Smooth muscle cell (in vitro differentiated cells): ENCODE data around the gene IL13. TPM values are rescaled to one million over a fixed set of nuclear protein-coding genes. Genes with fewer than 3 reads are reported as not detected.

ENCODE experiments used
- DNase-seq: peaks from one replicate; lab custom pipeline; 2025; ENCODE audit not compliant: unreplicated experiment; lab: John Stamatoyannopoulos, UW
- H2AFZ ChIP-seq: fragments of 200-600 bp; sonication (generic); 2 replicates; pipeline ENCODE4 v1.6.0; 2016; ENCODE audit warnings: antibody characterized with exemption, low read depth, mild to moderate bottlenecking
- H3F3A ChIP-seq: fragments of 200-600 bp; sonication (generic); 2 replicates; pipeline ENCODE4 v1.6.0; 2017; ENCODE audit warnings: antibody characterized with exemption, low read depth
- H3K27ac ChIP-seq: fragments of 200-600 bp; sonication (generic); 2 replicates; pipeline ENCODE4 v1.5.1; 2016; ENCODE audit warnings: low read depth, mild to moderate bottlenecking
- H3K27me3 ChIP-seq: fragments of 200-600 bp; sonication (generic); 2 replicates; pipeline ENCODE4 v1.6.1; 2016; ENCODE audit warnings: low read depth, mild to moderate bottlenecking
- H3K36me3 ChIP-seq: fragments of 200-600 bp; sonication (generic); 2 replicates; pipeline ENCODE4 v1.5.1; 2016; ENCODE audit warnings: low read depth
- H3K4me1 ChIP-seq: fragments of 200-600 bp; sonication (generic); 2 replicates; pipeline ENCODE4 v1.5.1; 2016; ENCODE audit warnings: low read depth
- H3K4me2 ChIP-seq: fragments of 200-600 bp; sonication (generic); 2 replicates; pipeline ENCODE4 v1.6.0; 2016; ENCODE audit warnings: mild to moderate bottlenecking
- H3K4me3 ChIP-seq: fragments of 200-600 bp; sonication (generic); 2 replicates; pipeline ENCODE4 v1.5.1; 2016; ENCODE audit warnings: mild to moderate bottlenecking
- H3K79me2 ChIP-seq: fragments of 200-600 bp; sonication (generic); 2 replicates; pipeline ENCODE4 v1.6.0; 2016; ENCODE audit warnings: low read depth, mild to moderate bottlenecking
- H3K9ac ChIP-seq: fragments of 200-600 bp; sonication (generic); 2 replicates; pipeline ENCODE4 v1.6.0; 2016; ENCODE audit warnings: low read depth
- H3K9me3 ChIP-seq: fragments of 200-600 bp; sonication (generic); replicated peaks from 2 replicates; pipeline ENCODE4 v1.5.1; 2016; ENCODE audit warnings: low read depth
- H4K20me1 ChIP-seq: fragments of 200-600 bp; sonication (generic); 2 replicates; pipeline ENCODE4 v1.6.0; 2016; ENCODE audit warnings: low read depth
- WGBS: methylation state at CpG from one replicate; pipeline ENCODE4 v1.1.7; 2016; ENCODE audit warnings: low lambda C conversion rate; 5-methylcytosine and 5-hydroxymethylcytosine counted together
- polyA plus RNA-seq: library from polyadenylated mRNA; unstranded; fragments of >200 nt; fragmentation: Nextera tagmentation; extraction: Ambion mirVana; gene quantifications from 2 replicates; pipeline ENCODE4 v1.2.1, GENCODE V29; 2016
- total RNA-seq: library from RNA; depleted of rRNA; stranded (reverse); fragments of >200 nt; gene quantifications from 2 replicates; pipeline ENCODE4 v1.2.3, GENCODE V29; 2014
- TF ChIP-seq, protein P1 (sequence below): fragments of 200-600 bp; sonication (generic); IDR thresholded peaks from 2 replicates; pipeline ENCODE4 v1.5.1; 2017; ENCODE audit warnings: borderline replicate concordance, mild to moderate bottlenecking, antibody characterized with exemption; ENCODE audit not compliant: insufficient read depth, poor library complexity, severe bottlenecking

The IL13 gene
- total and polyA plus RNA-seq, 2 experiments from 2014 or later, result 0.18 TPM; not detected in 1

DNA sequence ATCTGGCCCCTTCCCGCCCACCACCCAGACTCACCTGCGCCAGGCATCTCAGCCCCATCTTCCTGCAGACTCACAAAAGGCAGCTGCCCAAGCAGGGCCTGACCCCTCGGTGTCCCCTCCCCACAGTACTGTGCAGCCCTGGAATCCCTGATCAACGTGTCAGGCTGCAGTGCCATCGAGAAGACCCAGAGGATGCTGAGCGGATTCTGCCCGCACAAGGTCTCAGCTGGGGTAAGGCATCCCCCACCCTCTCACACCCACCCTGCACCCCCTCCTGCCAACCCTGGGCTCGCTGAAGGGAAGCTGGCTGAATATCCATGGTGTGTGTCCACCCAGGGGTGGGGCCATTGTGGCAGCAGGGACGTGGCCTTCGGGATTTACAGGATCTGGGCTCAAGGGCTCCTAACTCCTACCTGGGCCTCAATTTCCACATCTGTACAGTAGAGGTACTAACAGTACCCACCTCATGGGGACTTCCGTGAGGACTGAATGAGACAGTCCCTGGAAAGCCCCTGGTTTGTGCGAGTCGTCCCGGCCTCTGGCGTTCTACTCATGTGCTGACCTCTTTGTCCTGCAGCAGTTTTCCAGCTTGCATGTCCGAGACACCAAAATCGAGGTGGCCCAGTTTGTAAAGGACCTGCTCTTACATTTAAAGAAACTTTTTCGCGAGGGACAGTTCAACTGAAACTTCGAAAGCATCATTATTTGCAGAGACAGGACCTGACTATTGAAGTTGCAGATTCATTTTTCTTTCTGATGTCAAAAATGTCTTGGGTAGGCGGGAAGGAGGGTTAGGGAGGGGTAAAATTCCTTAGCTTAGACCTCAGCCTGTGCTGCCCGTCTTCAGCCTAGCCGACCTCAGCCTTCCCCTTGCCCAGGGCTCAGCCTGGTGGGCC lies 1.9 kb downstream of the IL13 start:
- no peaks in the 10 kb centered on the region for H4K20me1 ChIP-seq
- H3K27me3 ChIP-seq, result peaks cover 16% of the 10 kb centered on the region
- H3K79me2 ChIP-seq, result no peaks in the 10 kb centered on the region
- TF ChIP-seq, protein P1, sequence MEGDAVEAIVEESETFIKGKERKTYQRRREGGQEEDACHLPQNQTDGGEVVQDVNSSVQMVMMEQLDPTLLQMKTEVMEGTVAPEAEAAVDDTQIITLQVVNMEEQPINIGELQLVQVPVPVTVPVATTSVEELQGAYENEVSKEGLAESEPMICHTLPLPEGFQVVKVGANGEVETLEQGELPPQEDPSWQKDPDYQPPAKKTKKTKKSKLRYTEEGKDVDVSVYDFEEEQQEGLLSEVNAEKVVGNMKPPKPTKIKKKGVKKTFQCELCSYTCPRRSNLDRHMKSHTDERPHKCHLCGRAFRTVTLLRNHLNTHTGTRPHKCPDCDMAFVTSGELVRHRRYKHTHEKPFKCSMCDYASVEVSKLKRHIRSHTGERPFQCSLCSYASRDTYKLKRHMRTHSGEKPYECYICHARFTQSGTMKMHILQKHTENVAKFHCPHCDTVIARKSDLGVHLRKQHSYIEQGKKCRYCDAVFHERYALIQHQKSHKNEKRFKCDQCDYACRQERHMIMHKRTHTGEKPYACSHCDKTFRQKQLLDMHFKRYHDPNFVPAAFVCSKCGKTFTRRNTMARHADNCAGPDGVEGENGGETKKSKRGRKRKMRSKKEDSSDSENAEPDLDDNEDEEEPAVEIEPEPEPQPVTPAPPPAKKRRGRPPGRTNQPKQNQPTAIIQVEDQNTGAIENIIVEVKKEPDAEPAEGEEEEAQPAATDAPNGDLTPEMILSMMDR, result no peak
- H3K9ac ChIP-seq, result no peak overlapping the region
- no peak overlapping the region for H3K4me2 ChIP-seq
- no peak overlapping the region for H3K27ac ChIP-seq
- DNase-seq, result no peak
- 92% methylated on average over 23 of the region's 23 CpGs for WGBS
- H3K9me3 ChIP-seq, result no peaks in the 10 kb centered on the region
- H3F3A ChIP-seq, result no peaks in the 10 kb centered on the region
- no peaks in the 10 kb centered on the region for H3K36me3 ChIP-seq
- H3K4me3 ChIP-seq, result no peak overlapping the region
- no peak overlapping the region for H2AFZ ChIP-seq
- peaks cover 10% of the 10 kb centered on the region for H3K4me1 ChIP-seq

DNA sequence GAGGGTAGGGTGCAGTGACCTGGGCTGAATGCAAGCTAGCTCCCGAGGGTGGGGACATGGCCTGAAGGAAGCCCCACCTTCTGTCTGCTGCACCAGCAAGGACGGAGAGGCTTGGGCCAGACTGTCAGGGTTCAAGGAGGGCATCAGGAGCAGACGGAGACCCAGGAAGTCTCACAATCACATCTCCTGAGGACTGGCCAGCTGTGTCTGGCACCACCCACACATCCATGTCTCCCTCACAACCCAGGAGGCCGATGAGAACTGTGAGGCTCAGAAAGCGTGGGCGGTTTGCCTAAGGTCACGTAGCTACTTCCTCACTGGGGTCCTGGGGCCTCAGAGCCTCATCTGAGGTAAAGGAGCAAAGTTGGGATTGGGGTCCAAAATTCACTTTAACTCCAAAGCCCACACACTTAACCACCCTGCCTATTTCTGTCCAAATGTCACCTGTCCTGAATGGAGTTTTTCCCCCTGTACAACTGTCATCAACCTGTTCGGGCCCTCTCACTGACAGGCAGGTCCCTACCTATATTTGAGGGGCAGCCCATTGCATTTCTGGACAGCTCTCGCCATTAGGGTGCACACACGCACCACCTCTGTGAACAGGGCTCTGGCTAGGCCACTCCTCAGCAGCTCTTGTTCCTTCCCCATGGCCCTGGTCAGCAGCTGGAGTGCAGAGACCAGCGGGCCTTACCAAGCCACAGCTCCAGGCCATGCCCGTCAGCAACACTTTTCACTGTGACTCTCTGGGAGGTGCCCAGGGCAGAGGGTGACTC lies 3.4 kb downstream of the IL13 start:
- no peak for DNase-seq
- peaks cover under 1% of the 10 kb centered on the region for H3K27me3 ChIP-seq
- TF ChIP-seq, protein P1, result no peak
- WGBS, result 79% methylated on average over 12 of the region's 12 CpGs
- no peak overlapping the region for H3K9ac ChIP-seq
- H2AFZ ChIP-seq, result no peak overlapping the region
- H3K4me2 ChIP-seq, result no peak overlapping the region
- H3K4me1 ChIP-seq, result peaks cover 4% of the 10 kb centered on the region
- no peaks in the 10 kb centered on the region for H3K36me3 ChIP-seq
- no peak overlapping the region for H3K4me3 ChIP-seq
- no peaks in the 10 kb centered on the region for H4K20me1 ChIP-seq
- no peaks in the 10 kb centered on the region for H3K79me2 ChIP-seq
- no peaks in the 10 kb centered on the region for H3F3A ChIP-seq
- H3K27ac ChIP-seq, result no peak overlapping the region
- no peaks in the 10 kb centered on the region for H3K9me3 ChIP-seq

GRCh38 chr5:132662004-132662401 lies 4.0 kb downstream of the IL13 start:
- DNase-seq, result no peak
- Histone ChIP-seq H3F3A (no peaks in the 10 kb centered on the region), H4K20me1 (no peaks in the 10 kb centered on the region), H2AFZ (no peak overlapping the region), H3K9ac (no peak overlapping the region), H3K36me3 (no peaks in the 10 kb centered on the region), H3K27ac (no peak overlapping the region), H3K4me2 (no peak overlapping the region), H3K9me3 (no peaks in the 10 kb centered on the region), H3K79me2 (no peaks in the 10 kb centered on the region), H3K4me3 (no peak overlapping the region), H3K4me1 (peaks cover 4% of the 10 kb centered on the region), H3K27me3 (no peaks in the 10 kb centered on the region)
- WGBS, result 97% methylated on average over 9 of the region's 9 CpGs
- TF ChIP-seq, protein P1, result no peak
